ENCODE data around the gene FRRS1L. TPM values are rescaled to one million over a fixed set of nuclear protein-coding genes. Genes with fewer than 3 reads are reported as not detected.

Gene FRRS1L
- total and polyA plus RNA-seq, 2 of the 4 experiments (the other 2 are of a cell fraction) = under 0.01 to 0.05 TPM

DNA sequence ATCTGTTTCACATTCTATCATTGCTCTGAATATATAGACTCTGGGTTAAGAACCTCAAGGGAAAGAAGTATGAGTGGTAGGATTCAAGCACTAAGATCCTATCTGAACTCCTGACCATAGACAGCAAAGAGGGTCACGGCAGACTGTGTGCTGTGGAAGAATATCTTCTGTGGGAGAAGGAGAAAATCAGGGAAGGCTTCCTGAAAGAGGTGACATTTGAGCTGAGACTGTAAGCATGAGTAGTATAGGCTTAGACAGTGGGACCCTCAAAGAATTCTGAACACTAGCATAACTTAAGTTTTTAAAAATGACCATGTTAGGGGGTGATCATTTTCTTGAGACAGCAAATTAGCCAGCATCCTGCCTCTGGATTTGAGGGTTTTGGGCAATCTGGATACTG lies 3.9 kb downstream of the FRRS1L start:
- no peak for TF ChIP-seq BHLHE40 (IDR thresholded peaks at IDR 0.05; ENCODE audit: low read depth, low read length)
- no peak for TF ChIP-seq RCOR1 (IDR thresholded peaks at IDR 0.05; ENCODE audit: insufficient replicate concordance, low read length)
- TF ChIP-seq, protein P1, sequence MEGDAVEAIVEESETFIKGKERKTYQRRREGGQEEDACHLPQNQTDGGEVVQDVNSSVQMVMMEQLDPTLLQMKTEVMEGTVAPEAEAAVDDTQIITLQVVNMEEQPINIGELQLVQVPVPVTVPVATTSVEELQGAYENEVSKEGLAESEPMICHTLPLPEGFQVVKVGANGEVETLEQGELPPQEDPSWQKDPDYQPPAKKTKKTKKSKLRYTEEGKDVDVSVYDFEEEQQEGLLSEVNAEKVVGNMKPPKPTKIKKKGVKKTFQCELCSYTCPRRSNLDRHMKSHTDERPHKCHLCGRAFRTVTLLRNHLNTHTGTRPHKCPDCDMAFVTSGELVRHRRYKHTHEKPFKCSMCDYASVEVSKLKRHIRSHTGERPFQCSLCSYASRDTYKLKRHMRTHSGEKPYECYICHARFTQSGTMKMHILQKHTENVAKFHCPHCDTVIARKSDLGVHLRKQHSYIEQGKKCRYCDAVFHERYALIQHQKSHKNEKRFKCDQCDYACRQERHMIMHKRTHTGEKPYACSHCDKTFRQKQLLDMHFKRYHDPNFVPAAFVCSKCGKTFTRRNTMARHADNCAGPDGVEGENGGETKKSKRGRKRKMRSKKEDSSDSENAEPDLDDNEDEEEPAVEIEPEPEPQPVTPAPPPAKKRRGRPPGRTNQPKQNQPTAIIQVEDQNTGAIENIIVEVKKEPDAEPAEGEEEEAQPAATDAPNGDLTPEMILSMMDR (conservative IDR thresholded peaks at IDR 0.05; ENCODE audit: low read depth, low read length) = no peak
- no peak for TF ChIP-seq MAZ (IDR thresholded peaks at IDR 0.05; ENCODE audit: borderline replicate concordance, low read depth, low read length)
- TF ChIP-seq, protein P2, sequence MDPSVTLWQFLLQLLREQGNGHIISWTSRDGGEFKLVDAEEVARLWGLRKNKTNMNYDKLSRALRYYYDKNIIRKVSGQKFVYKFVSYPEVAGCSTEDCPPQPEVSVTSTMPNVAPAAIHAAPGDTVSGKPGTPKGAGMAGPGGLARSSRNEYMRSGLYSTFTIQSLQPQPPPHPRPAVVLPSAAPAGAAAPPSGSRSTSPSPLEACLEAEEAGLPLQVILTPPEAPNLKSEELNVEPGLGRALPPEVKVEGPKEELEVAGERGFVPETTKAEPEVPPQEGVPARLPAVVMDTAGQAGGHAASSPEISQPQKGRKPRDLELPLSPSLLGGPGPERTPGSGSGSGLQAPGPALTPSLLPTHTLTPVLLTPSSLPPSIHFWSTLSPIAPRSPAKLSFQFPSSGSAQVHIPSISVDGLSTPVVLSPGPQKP (IDR thresholded peaks at IDR 0.05; ENCODE audit: borderline replicate concordance, low read depth, low read length) = no peak
- no peak for TF ChIP-seq POLR2A (IDR thresholded peaks at IDR 0.05; ENCODE audit: low read depth, low read length)
- no peak for TF ChIP-seq SMC3 (IDR thresholded peaks at IDR 0.05; ENCODE audit: low read depth, low read length)
- TF ChIP-seq RFX5 (IDR thresholded peaks at IDR 0.05; ENCODE audit: low read depth, low read length) = no peak
- TF ChIP-seq MAFK (IDR thresholded peaks at IDR 0.05; ENCODE audit: low read depth, low read length) = no peak
- TF ChIP-seq RAD21 (IDR thresholded peaks at IDR 0.05; ENCODE audit: low read length) = no peak
- TF ChIP-seq CHD1 (IDR thresholded peaks at IDR 0.05; ENCODE audit: low read depth, low read length) = no peak
- TF ChIP-seq, protein P3, sequence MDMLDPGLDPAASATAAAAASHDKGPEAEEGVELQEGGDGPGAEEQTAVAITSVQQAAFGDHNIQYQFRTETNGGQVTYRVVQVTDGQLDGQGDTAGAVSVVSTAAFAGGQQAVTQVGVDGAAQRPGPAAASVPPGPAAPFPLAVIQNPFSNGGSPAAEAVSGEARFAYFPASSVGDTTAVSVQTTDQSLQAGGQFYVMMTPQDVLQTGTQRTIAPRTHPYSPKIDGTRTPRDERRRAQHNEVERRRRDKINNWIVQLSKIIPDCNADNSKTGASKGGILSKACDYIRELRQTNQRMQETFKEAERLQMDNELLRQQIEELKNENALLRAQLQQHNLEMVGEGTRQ (IDR thresholded peaks at IDR 0.05; ENCODE audit: low read depth, low read length) = no peak
- TF ChIP-seq FOS (IDR thresholded peaks at IDR 0.05; ENCODE audit: low read depth, low read length) = no peak
- no peaks in the 10 kb centered on the region for H3K79me1 ChIP-seq (ENCODE audit: low read depth in 1 of 2, low read length in 2 of 2)
- no peak overlapping the region for H3K18ac ChIP-seq (ENCODE audit: low read depth, low read length)
- no peak overlapping the region for H2BK20ac ChIP-seq (ENCODE audit: low read depth, low read length)
- H3K9ac ChIP-seq (ENCODE audit: low read depth, low read length) = no peak overlapping the region
- no peak overlapping the region for H3K23ac ChIP-seq (ENCODE audit: low read depth, low read length)
- H2BK5ac ChIP-seq (ENCODE audit: low read depth, low read length, poor library complexity, severe bottlenecking) = no peak overlapping the region
- dilution Hi-C loops (cut with HindIII; ENCODE audit: low sequenced_read_pairs, unreplicated experiment) (no loop called here), intact Hi-C loops (cut with micrococcal nuclease) (no loop called here), in situ Hi-C loops (cut with MboI; ENCODE audit: low sequenced_read_pairs) (loop anchor here (10.0 kb wide), 1 partner anchor 58 kb away; no protein-coding TSS in a partner anchor)
- no peak overlapping the region for H4K8ac ChIP-seq (ENCODE audit: low read depth in 2 of 2, low read length in 2 of 2)
- no peak overlapping the region for H2AK9ac ChIP-seq (replicated peaks; ENCODE audit: low read depth, low read length, poor library complexity)
- no peaks in the 10 kb centered on the region for H3K4me1 ChIP-seq (ENCODE audit: control insufficient read depth, insufficient read depth, low read length)
- no peak overlapping the region for H2BK120ac ChIP-seq (ENCODE audit: low read depth, low read length)
- peaks cover 2% of the 10 kb centered on the region for H3K9me3 ChIP-seq (ENCODE audit: control insufficient read depth, insufficient read depth, low read length)
- H3K9me1 ChIP-seq (ENCODE audit: insufficient read depth, low read length) = no peaks in the 10 kb centered on the region
- H4K91ac ChIP-seq (ENCODE audit: insufficient read depth, low read depth, low read length) = no peak overlapping the region
- no peak for DNase-seq
- WGBS, 2 experiments (ENCODE audit: extremely low coverage in 2 of 2, insufficient read length in 1 of 2) = no CpG with 5 or more reads among the region's 1 CpG
- POLR2A ChIA-PET (ENCODE audit: unreplicated experiment) = no interaction called here
- H3K36me3 ChIP-seq (ENCODE audit: control insufficient read depth, insufficient read depth, low read length) = no peaks in the 10 kb centered on the region
- H2AFZ ChIP-seq (replicated peaks; ENCODE audit: low read length, poor library complexity) = no peak overlapping the region
- H3K27me3 ChIP-seq (ENCODE audit: control insufficient read depth, insufficient read depth, low read length) = peaks cover 43% of the 10 kb centered on the region
- CTCF ChIA-PET = no interaction called here
- H3K4me2 ChIP-seq (ENCODE audit: low read depth, low read length) = no peak overlapping the region
- no peak for ATAC-seq (ENCODE audit: low read depth)
- H4K5ac ChIP-seq (ENCODE audit: low read depth, low read length) = no peak overlapping the region
- no peak overlapping the region for H2BK15ac ChIP-seq (ENCODE audit: low read depth, low read length)
- no peak overlapping the region for H3K4me3 ChIP-seq (ENCODE audit: insufficient read depth, low read depth, low read length)
- no peaks in the 10 kb centered on the region for H4K20me1 ChIP-seq (ENCODE audit: insufficient read depth, low read length)
- H3K14ac ChIP-seq (replicated peaks; ENCODE audit: low read depth, low read length) = no peak overlapping the region
- no peak overlapping the region for H3K56ac ChIP-seq (ENCODE audit: extremely low read depth, insufficient read depth, low read length)
- no peak overlapping the region for H2AK5ac ChIP-seq (ENCODE audit: low read depth, low read length)
- no peak overlapping the region for H3K4ac ChIP-seq (ENCODE audit: low read depth, low read length)
- no peak overlapping the region for H3K27ac ChIP-seq (ENCODE audit: insufficient read depth, low read length)
- no TSS peak for BruUV-seq (replicated peaks)

Measured in IMR-90 (cell line).